WTC11 (cell line): ENCODE results near the gene ZPR1. TPM values are rescaled to one million over a fixed set of nuclear protein-coding genes. Genes with fewer than 3 reads are reported as not detected.

Experiments used
- ATAC-seq: fragments of 200-7000 bp; cut with Tn5 transposase; 2 replicates; pipeline ENCODE4 v1.10.0; 2021; ENCODE audit warnings: mild to moderate bottlenecking, moderate library complexity
- CTCF ChIA-PET: fragments of 300-600 bp; sonication (Branson Sonifier 250); formaldehyde crosslinking; loops from one replicate; lab custom pipeline; 2021; ENCODE audit warnings: antibody characterized with exemption; lab: Charles Lee
- POLR2A ChIA-PET: fragments of 350-600 bp; sonication (Branson Sonifier 250); formaldehyde crosslinking; loops from one replicate; lab custom pipeline; 2021; ENCODE audit warnings: antibody characterized with exemption; lab: Charles Lee
- DNase-seq: peaks from one replicate; pipeline ENCODE4 v3.0.0; 2021; ENCODE audit warnings: low spot score
- H3K27ac Mint-ChIP-seq: 2 replicates; pipeline ENCODE4 v1.8.0; 2021; ENCODE audit warnings: mixed read lengths
- H3K27me3 Mint-ChIP-seq: 2 replicates; pipeline ENCODE4 v1.8.0; 2021; ENCODE audit warnings: low read depth, mild to moderate bottlenecking, moderate library complexity, mixed read lengths
- H3K36me3 Mint-ChIP-seq: 2 replicates; pipeline ENCODE4 v1.8.0; 2021; ENCODE audit warnings: mixed read lengths
- H3K4me1 Mint-ChIP-seq: 2 replicates; pipeline ENCODE4 v1.8.0; 2022; ENCODE audit warnings: mixed read lengths
- H3K4me3 Mint-ChIP-seq: 2 replicates; pipeline ENCODE4 v1.8.0; 2021; ENCODE audit warnings: mild to moderate bottlenecking, moderate library complexity, mixed read lengths
- H3K9me3 Mint-ChIP-seq: 2 replicates; pipeline ENCODE4 v1.8.0; 2021; ENCODE audit warnings: mixed read lengths
- ATF1 ChIP-seq: sonication (generic); formaldehyde crosslinking; IDR thresholded peaks from 2 replicates; pipeline ENCODE4 v1.8.1; 2023; ENCODE audit warnings: mild to moderate bottlenecking, moderate library complexity, missing genetic modification reagents
- ESRRA ChIP-seq: sonication (generic); formaldehyde crosslinking; IDR thresholded peaks from 2 replicates; pipeline ENCODE4 v1.8.1; 2022; ENCODE audit warnings: mild to moderate bottlenecking, missing genetic modification reagents, borderline replicate concordance
- ETV6 ChIP-seq: sonication (generic); formaldehyde crosslinking; IDR thresholded peaks from 2 replicates; pipeline ENCODE4 v1.8.1; 2022; ENCODE audit warnings: mild to moderate bottlenecking, missing genetic modification reagents
- FOXJ3 ChIP-seq: sonication (generic); formaldehyde crosslinking; IDR thresholded peaks from 2 replicates; pipeline ENCODE4 v1.9.0; 2021; ENCODE audit warnings: missing genetic modification reagents, mild to moderate bottlenecking, borderline replicate concordance
- GABPB1 ChIP-seq: sonication (generic); formaldehyde crosslinking; IDR thresholded peaks from 2 replicates; pipeline ENCODE4 v1.8.1; 2023; ENCODE audit warnings: mild to moderate bottlenecking, missing genetic modification reagents
- GTF2I ChIP-seq: fragments of 250-450 bp; sonication (Bioruptor Pico); conservative IDR thresholded peaks from 2 replicates; pipeline ENCODE4 v1.4.0; 2021; ENCODE audit warnings: mild to moderate bottlenecking
- JUN ChIP-seq: sonication (generic); formaldehyde crosslinking; IDR thresholded peaks from 2 replicates; pipeline ENCODE4 v1.8.0; 2023; ENCODE audit warnings: mild to moderate bottlenecking, missing genetic modification reagents
- MXD4 ChIP-seq: fragments of 250-450 bp; sonication (Bioruptor Pico); IDR thresholded peaks from 2 replicates; pipeline ENCODE4 v1.8.0; 2021; ENCODE audit warnings: mild to moderate bottlenecking, moderate library complexity, borderline replicate concordance
- NFATC4 ChIP-seq: fragments of 250-450 bp; sonication (Bioruptor Pico); IDR thresholded peaks from 2 replicates; pipeline ENCODE4 v1.9.0; 2021; ENCODE audit warnings: mild to moderate bottlenecking
- NR3C1 ChIP-seq: sonication (generic); formaldehyde crosslinking; conservative IDR thresholded peaks from 2 replicates; pipeline ENCODE4 v1.8.1; 2023; ENCODE audit warnings: low read depth, mild to moderate bottlenecking, missing genetic modification reagents
- TCF7 ChIP-seq: sonication (generic); formaldehyde crosslinking; IDR thresholded peaks from 2 replicates; pipeline ENCODE4 v1.8.0; 2022; ENCODE audit warnings: mild to moderate bottlenecking, low read depth, missing genetic modification reagents, moderate library complexity
- TP53 ChIP-seq: sonication (generic); formaldehyde crosslinking; IDR thresholded peaks from 2 replicates; pipeline ENCODE4 v1.8.1; 2023; ENCODE audit warnings: mild to moderate bottlenecking, missing genetic modification reagents
- ZNF138 ChIP-seq: sonication (generic); formaldehyde crosslinking; conservative IDR thresholded peaks from 2 replicates; pipeline ENCODE4 v1.8.1; 2022; ENCODE audit warnings: mild to moderate bottlenecking, moderate library complexity, missing genetic modification reagents
- ZNF317 ChIP-seq: sonication (generic); formaldehyde crosslinking; IDR thresholded peaks from 2 replicates; pipeline ENCODE4 v1.8.1; 2023; ENCODE audit warnings: low read depth, mild to moderate bottlenecking, moderate library complexity, missing genetic modification reagents, borderline replicate concordance
- ZNF671 ChIP-seq: fragments of 250-450 bp; sonication (Bioruptor Pico); IDR thresholded peaks from 2 replicates; pipeline ENCODE4 v1.8.0; 2021; ENCODE audit warnings: mild to moderate bottlenecking
- total RNA-seq: library from RNA; stranded (reverse); gene quantifications from 3 replicates; pipeline ENCODE4 v1.2.3, GENCODE V29; 2021
- TF ChIP-seq, protein P1 (sequence below): fragments of 200-600 bp; IDR thresholded peaks from 2 replicates; pipeline ENCODE4 v1.8.0; 2022; ENCODE audit warnings: antibody characterized with exemption
- TF ChIP-seq, protein P2 (sequence below): sonication (generic); formaldehyde crosslinking; IDR thresholded peaks from 2 replicates; pipeline ENCODE4 v1.8.1; 2022; ENCODE audit warnings: mild to moderate bottlenecking, moderate library complexity, missing genetic modification reagents
- TF ChIP-seq, protein P3 (sequence below): sonication (generic); formaldehyde crosslinking; IDR thresholded peaks from 2 replicates; pipeline ENCODE4 v1.8.1; 2023; ENCODE audit warnings: mild to moderate bottlenecking, missing genetic modification reagents, moderate library complexity
- TF ChIP-seq, protein P4 (sequence below): sonication (generic); formaldehyde crosslinking; IDR thresholded peaks from 2 replicates; pipeline ENCODE4 v1.8.1; 2022; ENCODE audit warnings: low read depth, mild to moderate bottlenecking, moderate library complexity, missing genetic modification reagents, borderline replicate concordance
- TF ChIP-seq, protein P5 (sequence below): sonication (generic); formaldehyde crosslinking; IDR thresholded peaks from 2 replicates; pipeline ENCODE4 v1.8.0; 2022; ENCODE audit warnings: mild to moderate bottlenecking, missing genetic modification reagents
- TF ChIP-seq, protein P6 (sequence below): fragments of 250-450 bp; sonication (Bioruptor Pico); IDR thresholded peaks from 2 replicates; pipeline ENCODE4 v1.8.0; 2021; ENCODE audit warnings: mild to moderate bottlenecking
- TF ChIP-seq, protein P7 (sequence below): sonication (generic); formaldehyde crosslinking; IDR thresholded peaks from 2 replicates; pipeline ENCODE4 v1.8.0; 2022; ENCODE audit warnings: mild to moderate bottlenecking, missing genetic modification reagents
- TF ChIP-seq, protein P8 (sequence below): fragments of 250-450 bp; sonication (Bioruptor Pico); IDR thresholded peaks from 2 replicates; pipeline ENCODE4 v1.9.0; 2021; ENCODE audit warnings: moderate library complexity, mild to moderate bottlenecking, inconsistent platforms, borderline replicate concordance

ZPR1 gene
- total RNA-seq, 1 experiment from 2014 or later, result 59.6 TPM

DNA sequence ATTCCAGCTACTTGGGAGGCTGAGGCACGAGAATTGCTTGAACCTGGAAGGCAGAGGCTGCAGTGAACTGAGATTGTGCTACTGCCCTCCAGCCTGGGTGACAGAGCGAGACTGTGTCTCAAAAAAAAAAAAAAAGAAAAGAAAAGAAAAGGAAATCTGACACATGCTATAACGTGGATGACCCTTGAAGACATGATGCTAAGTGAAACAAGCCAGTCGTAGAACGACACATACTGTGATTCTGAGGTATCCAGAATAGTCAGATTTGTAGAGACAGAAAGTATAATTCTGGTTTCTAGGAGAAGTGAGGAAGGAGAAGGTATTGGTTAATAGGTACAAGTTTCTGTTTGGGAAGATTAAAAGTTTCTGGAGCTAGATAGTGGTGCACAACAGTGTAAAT lies 10.5 kb upstream of the ZPR1 start:
- Mint-ChIP-seq H3K4me1 (no peaks in the 10 kb centered on the region), H3K36me3 (no peaks in the 10 kb centered on the region), H3K27ac (no peak overlapping the region), H3K4me3 (no peak overlapping the region), H3K9me3 (no peaks in the 10 kb centered on the region), H3K27me3 (no peaks in the 10 kb centered on the region; the same call in 1 of the 2 replicates)
- ATAC-seq (no peak), DNase-seq (no peak)
- POLR2A ChIA-PET, result no interaction called here
- TF ChIP-seq ZNF671 (CRISPR knock-in tag), result no peak
- TF ChIP-seq, protein P1, sequence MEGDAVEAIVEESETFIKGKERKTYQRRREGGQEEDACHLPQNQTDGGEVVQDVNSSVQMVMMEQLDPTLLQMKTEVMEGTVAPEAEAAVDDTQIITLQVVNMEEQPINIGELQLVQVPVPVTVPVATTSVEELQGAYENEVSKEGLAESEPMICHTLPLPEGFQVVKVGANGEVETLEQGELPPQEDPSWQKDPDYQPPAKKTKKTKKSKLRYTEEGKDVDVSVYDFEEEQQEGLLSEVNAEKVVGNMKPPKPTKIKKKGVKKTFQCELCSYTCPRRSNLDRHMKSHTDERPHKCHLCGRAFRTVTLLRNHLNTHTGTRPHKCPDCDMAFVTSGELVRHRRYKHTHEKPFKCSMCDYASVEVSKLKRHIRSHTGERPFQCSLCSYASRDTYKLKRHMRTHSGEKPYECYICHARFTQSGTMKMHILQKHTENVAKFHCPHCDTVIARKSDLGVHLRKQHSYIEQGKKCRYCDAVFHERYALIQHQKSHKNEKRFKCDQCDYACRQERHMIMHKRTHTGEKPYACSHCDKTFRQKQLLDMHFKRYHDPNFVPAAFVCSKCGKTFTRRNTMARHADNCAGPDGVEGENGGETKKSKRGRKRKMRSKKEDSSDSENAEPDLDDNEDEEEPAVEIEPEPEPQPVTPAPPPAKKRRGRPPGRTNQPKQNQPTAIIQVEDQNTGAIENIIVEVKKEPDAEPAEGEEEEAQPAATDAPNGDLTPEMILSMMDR, result no peak
- no peak for TF ChIP-seq ETV6 (CRISPR knock-in tag)
- TF ChIP-seq, protein P2, sequence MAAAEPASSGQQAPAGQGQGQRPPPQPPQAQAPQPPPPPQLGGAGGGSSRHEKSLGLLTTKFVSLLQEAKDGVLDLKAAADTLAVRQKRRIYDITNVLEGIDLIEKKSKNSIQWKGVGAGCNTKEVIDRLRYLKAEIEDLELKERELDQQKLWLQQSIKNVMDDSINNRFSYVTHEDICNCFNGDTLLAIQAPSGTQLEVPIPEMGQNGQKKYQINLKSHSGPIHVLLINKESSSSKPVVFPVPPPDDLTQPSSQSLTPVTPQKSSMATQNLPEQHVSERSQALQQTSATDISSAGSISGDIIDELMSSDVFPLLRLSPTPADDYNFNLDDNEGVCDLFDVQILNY, result no peak
- TF ChIP-seq, protein P3, sequence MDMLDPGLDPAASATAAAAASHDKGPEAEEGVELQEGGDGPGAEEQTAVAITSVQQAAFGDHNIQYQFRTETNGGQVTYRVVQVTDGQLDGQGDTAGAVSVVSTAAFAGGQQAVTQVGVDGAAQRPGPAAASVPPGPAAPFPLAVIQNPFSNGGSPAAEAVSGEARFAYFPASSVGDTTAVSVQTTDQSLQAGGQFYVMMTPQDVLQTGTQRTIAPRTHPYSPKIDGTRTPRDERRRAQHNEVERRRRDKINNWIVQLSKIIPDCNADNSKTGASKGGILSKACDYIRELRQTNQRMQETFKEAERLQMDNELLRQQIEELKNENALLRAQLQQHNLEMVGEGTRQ, result no peak
- TF ChIP-seq, protein P4, sequence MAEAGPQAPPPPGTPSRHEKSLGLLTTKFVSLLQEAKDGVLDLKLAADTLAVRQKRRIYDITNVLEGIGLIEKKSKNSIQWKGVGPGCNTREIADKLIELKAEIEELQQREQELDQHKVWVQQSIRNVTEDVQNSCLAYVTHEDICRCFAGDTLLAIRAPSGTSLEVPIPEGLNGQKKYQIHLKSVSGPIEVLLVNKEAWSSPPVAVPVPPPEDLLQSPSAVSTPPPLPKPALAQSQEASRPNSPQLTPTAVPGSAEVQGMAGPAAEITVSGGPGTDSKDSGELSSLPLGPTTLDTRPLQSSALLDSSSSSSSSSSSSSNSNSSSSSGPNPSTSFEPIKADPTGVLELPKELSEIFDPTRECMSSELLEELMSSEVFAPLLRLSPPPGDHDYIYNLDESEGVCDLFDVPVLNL (CRISPR knock-in tag), result no peak
- CTCF ChIA-PET, result interaction anchor here (1.0 to 1.2 kb wide), 2 partner anchors 37 to 65 kb away, joined by 3 read pairs; no protein-coding TSS in a partner anchor

DNA sequence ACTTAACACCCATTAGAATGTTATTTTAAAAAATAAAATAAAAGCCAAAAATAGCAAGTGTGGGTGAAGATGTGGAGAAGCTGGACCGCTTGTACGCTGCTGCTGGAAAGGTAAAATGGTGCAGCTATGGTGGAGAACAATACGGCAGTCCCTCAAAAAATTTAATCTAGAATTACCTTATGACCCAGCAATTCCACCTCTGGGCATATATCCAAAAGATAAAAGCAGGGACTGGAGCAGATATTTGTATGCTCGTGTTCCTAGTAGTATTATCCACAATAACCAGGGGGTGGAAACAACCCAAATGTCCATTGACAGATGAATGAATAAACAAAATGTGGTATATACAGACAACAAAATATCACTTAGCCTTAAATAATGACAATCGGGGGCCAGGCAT lies 10.0 kb upstream of the ZPR1 start:
- H3K9me3 Mint-ChIP-seq, result no peaks in the 10 kb centered on the region
- H3K4me1 Mint-ChIP-seq, result peaks cover 3% of the 10 kb centered on the region; the same call in 1 of the 2 replicates
- ChIA-PET POLR2A (no interaction called here), CTCF (interaction anchor here (1.0 kb wide), 1 partner anchor 38 kb away, joined by 3 read pairs; no protein-coding TSS in a partner anchor)
- no peak overlapping the region for H3K27ac Mint-ChIP-seq
- no peak for TF ChIP-seq ESRRA (CRISPR knock-in tag)
- no peaks in the 10 kb centered on the region for H3K36me3 Mint-ChIP-seq
- peaks cover 2% of the 10 kb centered on the region; the same call in 1 of the 2 replicates for H3K27me3 Mint-ChIP-seq
- no peak for ATAC-seq
- H3K4me3 Mint-ChIP-seq, result no peak overlapping the region
- no peak for DNase-seq

DNA sequence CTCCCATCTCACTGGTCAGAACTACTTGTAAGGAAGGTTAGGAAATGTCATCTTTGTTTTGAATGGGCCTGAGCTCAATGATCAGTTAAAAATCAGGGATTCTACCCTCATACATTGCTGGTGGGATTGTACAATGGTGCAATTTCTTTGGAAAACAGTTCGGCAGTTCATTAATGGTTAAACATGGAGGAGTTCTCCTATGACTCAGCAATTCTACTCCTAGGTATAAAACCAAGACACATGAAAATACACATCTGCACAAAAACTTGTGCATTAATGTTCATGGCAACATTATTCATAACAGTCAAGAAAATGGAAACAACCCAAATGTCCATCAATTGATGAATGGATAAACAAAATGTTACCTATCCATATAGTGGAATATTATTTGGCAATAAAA lies 8.7 kb upstream of the ZPR1 start:
- POLR2A ChIA-PET, result no interaction called here
- no peak for DNase-seq
- H3K36me3 Mint-ChIP-seq, result no peaks in the 10 kb centered on the region
- no peak for ATAC-seq
- no peak overlapping the region for H3K27ac Mint-ChIP-seq
- CTCF ChIA-PET, result interaction anchor here (1.7 kb wide), 1 partner anchor 39 kb away, joined by 3 read pairs; no protein-coding TSS in a partner anchor
- H3K4me1 Mint-ChIP-seq, result peaks cover 4% of the 10 kb centered on the region; the same call in 1 of the 2 replicates
- no peaks in the 10 kb centered on the region for H3K9me3 Mint-ChIP-seq
- H3K27me3 Mint-ChIP-seq, result peaks cover 2% of the 10 kb centered on the region; the same call in 1 of the 2 replicates
- H3K4me3 Mint-ChIP-seq, result no peak overlapping the region
- no peak for TF ChIP-seq TCF7
- no peak for TF ChIP-seq ZNF138
- TF ChIP-seq, protein P2, result no peak
- TF ChIP-seq GABPB1 (CRISPR knock-in tag), result no peak
- no peak for TF ChIP-seq NR3C1
- TF ChIP-seq, protein P5, sequence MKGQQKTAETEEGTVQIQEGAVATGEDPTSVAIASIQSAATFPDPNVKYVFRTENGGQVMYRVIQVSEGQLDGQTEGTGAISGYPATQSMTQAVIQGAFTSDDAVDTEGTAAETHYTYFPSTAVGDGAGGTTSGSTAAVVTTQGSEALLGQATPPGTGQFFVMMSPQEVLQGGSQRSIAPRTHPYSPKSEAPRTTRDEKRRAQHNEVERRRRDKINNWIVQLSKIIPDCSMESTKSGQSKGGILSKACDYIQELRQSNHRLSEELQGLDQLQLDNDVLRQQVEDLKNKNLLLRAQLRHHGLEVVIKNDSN (CRISPR knock-in tag), result no peak
- TF ChIP-seq, protein P6, sequence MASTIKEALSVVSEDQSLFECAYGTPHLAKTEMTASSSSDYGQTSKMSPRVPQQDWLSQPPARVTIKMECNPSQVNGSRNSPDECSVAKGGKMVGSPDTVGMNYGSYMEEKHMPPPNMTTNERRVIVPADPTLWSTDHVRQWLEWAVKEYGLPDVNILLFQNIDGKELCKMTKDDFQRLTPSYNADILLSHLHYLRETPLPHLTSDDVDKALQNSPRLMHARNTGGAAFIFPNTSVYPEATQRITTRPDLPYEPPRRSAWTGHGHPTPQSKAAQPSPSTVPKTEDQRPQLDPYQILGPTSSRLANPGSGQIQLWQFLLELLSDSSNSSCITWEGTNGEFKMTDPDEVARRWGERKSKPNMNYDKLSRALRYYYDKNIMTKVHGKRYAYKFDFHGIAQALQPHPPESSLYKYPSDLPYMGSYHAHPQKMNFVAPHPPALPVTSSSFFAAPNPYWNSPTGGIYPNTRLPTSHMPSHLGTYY (CRISPR knock-in tag), result no peak
- TF ChIP-seq, protein P7, sequence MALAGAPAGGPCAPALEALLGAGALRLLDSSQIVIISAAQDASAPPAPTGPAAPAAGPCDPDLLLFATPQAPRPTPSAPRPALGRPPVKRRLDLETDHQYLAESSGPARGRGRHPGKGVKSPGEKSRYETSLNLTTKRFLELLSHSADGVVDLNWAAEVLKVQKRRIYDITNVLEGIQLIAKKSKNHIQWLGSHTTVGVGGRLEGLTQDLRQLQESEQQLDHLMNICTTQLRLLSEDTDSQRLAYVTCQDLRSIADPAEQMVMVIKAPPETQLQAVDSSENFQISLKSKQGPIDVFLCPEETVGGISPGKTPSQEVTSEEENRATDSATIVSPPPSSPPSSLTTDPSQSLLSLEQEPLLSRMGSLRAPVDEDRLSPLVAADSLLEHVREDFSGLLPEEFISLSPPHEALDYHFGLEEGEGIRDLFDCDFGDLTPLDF (CRISPR knock-in tag), result no peak
- no peak for TF ChIP-seq NFATC4 (CRISPR knock-in tag)
- no peak for TF ChIP-seq ZNF317 (CRISPR knock-in tag)
- no peak for TF ChIP-seq FOXJ3
- no peak for TF ChIP-seq MXD4 (CRISPR knock-in tag)
- no peak for TF ChIP-seq JUN (CRISPR knock-in tag)
- TF ChIP-seq GTF2I (CRISPR knock-in tag), result no peak
- TF ChIP-seq TP53, result no peak
- no peak for TF ChIP-seq ATF1 (CRISPR knock-in tag)
- TF ChIP-seq, protein P8, sequence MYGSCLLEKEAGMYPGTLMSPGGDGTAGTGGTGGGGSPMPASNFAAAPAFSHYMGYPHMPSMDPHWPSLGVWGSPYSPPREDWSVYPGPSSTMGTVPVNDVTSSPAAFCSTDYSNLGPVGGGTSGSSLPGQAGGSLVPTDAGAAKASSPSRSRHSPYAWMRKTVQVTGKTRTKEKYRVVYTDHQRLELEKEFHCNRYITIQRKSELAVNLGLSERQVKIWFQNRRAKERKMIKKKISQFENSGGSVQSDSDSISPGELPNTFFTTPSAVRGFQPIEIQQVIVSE (CRISPR knock-in tag), result no peak
